Measurements from ENCODE around the gene EZH1.

The EZH1 gene

DNA sequence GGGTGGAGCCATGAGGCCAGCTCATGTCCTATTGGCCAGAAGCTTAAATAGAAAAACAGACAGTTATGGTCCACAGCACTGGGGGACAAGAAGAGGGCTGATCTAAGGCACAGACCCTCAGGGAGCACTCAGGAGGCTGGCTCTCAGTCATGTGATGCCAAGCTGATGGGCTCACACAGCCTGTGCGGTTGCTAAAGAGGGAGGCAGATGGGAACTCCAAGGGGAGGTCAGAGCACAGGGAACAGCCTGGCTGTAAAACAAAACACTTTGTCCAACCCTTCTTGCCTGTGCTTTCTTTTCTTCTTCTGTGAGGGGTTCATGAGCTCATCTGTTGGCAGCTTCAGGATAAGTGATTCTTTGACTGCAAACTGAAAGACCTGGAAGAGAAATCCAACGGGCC is 35.3 kb downstream of the EZH1 start:
- no peak for DNase-seq (ENCODE audit: low read depth)

DNA sequence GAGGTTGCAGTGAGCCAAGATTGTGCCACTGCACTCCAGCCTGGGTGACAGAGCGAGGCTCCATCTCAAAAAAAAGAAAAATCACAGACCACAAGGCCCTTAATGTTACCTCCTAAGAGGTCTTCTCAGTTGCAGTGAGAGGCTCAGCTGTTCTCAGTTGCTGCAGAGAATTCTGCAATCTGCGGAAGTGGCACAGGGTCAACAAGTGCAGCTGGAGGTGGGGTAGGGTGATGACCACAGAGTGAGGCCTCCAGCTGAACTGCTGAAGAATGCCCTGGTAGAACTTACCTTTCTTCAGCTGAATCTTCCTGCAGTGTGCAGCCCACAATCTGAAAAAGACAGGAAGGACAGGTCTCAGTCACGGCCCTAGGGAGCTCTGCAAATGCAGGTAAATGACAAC is 36.3 kb downstream of the EZH1 start:
- no peak for DNase-seq (ENCODE audit: low read depth)

DNA sequence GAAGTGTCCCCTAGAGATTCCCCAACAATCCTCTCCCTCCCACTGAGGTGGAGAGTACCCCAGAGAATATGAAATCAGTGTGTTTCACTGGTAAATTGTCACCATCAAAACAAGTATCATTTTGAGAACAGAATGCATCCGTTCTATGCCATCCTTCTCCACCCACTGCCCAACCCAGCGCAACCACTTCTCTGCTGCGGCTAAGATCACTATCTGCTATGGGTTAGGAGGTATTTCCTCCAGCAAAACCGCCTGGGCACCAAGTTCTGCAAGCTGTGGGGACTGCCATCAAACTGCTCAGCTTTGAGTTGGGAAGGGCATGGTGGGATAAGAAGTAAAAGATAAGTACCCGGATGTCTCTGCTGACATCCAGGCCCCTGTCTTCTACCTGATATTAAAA is 38.1 kb downstream of the EZH1 start:
- DNase-seq (ENCODE audit: low read depth) = no peak

DNA sequence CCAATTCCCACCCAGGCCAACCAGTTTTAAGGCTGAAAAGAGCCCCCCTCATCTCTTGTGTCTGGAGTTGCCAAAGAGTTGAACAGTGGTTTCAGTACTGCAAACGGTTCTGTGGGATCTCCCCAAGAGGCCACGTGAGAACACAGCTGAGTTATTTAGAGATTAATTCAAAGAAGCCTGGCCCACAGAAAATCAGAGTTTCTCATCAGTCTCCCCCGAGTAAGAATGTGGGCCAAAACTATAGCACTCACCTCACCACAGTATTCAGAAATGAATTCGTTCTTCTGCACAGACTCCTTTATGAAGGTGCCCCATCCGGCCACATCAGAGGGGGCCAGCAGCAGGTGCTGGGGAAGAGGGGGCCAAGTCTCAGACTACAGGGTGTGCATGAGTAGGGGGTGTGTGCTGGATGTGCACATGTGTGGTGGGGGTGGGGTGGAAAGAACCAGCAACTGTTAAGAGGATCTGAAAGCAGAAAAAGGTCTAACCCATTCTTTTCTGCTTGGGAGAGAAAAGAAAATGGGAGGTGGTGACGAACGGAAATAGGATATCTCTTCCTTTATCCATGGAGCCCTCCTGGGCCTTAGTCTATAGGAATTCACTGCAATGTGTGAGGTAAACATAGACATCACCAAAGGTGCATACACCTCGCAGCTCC is 39.9 kb downstream of the EZH1 start:
- DNase-seq (ENCODE audit: low read depth) = no peak

DNA sequence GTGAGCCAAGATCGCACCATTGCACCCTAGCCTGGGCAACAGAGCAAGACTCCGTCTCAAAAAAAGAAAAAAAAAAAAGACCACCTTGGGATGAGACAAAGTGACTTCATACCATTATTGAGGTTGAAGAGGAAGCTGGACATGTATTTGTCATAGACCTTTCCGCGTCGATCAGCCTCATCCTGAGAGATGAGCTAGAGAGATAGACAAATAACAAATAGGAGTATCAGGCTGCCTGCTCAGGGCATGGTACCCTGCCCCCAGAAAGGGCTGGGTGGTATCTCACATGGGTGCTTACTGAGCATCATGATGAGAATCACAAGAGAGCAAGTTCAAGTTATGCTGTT is 40.4 kb downstream of the EZH1 start:
- no peak for DNase-seq (ENCODE audit: low read depth)

DNA sequence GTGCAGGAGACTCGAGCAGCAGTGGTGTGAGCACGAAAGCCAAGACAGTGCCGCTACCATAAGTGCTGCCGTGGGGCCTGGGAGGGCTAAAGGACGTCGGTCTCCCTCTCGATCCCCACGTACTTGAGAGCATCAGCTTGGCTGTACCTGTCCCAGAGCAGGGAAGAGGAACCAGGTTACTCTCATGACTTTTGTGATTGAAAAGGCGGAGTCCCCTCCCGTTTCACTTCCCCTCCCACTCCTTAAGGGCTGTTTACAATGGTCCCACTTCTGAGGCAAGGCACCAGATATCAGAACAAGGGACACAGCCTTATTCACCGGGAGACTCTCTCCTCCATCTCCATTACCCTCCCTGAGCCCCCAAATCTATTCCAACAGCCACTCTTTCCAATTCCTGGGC is 42.4 kb downstream of the EZH1 start:
- DNase-seq (ENCODE audit: low read depth) = no peak

DNA sequence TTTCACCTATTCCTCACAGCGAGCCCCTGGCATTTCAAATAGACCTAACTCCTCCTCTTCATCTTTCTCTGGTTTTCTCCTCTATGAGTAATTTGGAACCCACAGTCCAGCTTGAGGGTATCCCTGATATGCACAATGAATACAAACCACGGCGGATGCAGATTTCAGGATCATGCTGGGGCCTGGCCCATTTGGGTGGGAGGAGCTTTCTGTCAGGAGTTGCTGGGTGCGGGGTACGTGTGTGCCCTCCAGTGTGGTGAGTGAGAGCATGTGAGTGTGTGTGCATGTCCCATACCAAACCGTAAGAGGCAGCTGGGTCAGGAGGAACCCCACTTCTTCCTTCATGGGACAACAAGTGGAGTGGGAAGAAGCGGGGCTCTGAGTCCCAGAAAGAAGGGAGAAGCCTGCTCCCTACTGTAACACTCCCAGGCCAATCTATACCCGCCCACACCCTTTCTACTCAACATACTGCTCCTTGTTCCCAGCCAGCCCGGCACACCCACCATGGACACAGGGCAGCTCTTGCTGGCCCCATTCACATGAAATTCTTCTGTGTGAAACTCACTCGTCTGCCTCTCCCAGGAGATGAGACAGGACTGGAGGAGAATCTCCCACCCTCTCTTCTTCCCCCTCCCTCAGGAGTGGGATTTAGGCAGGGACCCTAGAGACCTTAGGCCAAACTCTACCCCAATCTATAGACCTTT is 44.1 kb downstream of the EZH1 start:
- no peak for DNase-seq (ENCODE audit: low read depth)

DNA sequence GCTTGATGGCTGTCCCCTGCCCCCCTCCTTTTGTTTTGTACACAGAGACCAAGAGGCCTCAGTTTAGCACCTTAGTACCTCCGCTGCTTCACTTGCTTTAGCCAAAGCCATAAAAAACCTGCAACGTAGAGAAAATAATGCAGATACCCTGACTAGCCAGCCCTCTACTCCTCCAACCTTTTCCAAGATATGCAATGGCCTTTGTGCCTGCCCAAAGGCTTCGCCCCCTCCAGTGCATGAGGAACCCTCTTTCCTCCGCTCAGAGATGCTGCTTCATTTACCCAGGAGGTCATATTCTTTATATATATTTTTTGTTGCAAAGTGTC is 45.5 kb downstream of the EZH1 start:
- no peak for DNase-seq (ENCODE audit: low read depth)

DNA sequence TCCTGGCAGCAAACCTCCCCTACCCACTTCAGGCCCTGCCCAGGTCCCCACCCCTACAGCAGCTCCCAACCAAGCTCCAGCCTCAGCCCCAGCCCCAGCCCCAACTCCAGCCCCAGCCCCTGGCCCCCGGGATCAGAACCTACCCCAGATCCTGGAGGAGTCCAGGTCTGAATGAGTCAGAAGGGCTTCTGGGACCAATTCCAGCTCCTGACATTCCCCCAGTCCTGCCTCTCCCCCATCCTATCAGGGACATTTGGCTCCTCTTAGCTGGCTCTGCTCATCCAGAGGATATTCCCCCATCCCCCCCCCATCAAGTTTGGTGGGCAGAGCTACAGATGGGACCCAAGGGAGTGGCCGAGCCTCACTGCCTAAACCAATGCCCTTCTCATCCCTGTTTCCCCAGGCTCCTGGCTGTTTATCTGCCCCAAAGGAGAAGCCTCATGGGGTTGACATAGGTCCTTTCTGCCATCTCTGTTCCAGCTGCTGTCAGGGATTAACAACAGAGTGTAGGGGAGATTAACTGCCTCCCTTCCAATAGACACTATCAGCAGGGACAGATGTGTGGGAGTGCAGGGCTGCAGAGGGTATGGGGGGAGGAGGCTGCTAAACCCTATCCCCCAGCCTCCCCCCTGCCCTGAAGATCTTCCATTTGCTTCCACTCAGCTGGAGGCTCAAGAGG is 46.0 kb downstream of the EZH1 start:
- DNase-seq (ENCODE audit: low read depth) = peak; percentile 77

DNA sequence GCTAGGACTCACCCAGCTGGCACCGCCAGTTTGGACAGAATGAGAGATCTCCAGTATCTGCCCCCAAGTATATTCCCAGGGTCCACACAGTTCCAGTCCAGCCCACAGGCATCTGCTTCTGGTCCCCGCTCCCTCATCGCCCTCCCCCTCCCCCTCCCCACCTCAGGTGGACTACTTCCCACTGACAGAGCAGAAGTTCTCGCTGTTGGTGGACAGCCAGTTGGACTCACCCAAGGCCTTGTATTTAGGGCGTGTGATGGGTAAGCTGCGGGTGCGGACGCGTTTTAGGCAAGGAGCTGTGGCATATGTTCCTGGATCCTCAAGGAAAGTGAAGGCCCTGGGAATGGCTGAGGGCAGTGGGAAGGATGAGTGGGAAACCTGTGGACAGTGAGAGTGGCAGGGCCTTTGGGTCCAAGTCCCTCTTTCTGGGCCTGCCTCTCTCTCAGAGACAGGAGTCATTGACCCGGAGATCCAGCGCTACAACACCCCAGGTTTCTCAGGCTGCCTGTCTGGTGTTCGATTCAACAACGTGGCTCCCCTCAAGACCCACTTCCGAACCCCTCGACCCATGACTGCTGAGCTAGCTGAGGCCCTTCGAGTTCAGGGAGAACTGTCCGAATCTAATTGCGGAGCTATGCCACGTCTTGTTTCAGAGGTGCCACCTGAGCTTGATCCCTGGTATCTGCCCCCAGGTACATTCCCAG is 47.6 kb downstream of the EZH1 start:
- no peak for DNase-seq (ENCODE audit: low read depth)

DNA sequence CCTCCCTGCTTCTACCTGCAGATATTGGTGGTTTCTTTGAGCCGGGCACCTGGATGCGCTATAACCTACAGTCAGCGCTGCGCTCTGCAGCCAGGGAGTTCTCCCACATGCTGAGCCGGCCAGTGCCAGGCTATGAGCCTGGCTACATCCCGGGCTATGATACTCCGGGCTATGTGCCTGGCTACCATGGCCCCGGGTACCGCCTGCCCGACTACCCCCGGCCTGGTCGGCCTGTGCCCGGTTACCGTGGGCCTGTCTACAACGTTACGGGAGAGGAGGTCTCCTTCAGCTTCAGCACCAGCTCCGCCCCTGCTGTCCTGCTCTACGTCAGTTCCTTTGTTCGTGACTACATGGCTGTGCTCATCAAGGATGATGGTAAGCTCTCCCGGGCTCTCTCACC is 49.3 kb downstream of the EZH1 start:
- DNase-seq (ENCODE audit: low read depth) = no peak

DNA sequence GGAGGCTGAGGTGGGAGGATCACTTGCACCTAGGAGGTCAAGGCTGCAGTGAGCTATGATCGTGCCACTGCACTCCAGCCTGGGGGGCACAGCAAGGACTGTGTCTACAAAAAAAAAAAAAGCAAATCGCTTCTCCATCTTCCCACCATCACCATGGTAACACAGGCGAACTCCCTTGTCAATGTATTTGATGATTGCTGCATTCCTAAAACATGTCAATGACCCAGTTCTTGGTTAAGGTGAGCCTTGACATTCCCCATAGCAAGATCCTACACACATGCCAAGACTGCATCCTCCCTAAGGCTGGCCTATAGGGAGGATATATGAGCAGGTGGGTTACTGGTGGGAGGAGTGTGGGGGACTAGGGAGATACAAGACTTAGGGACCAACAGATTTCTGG is 50.3 kb downstream of the EZH1 start:
- DNase-seq (ENCODE audit: low read depth) = no peak

DNA sequence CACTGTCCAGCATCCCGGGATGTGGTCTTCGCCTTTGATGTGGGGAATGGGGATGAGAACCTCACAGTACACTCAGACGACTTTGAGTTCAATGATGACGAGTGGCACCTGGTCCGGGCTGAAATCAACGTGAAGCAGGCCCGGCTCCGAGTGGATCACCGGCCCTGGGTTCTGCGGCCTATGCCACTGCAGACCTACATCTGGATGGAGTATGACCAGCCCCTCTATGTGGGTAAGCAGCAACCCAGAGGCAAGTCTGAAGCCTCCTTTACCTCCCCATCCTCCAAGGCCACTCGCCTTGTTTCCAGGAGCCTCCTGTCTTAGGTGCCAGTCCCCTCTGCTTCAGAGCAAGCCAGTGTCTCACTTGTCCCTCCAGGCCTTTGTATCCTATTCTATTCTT is 52.4 kb downstream of the EZH1 start:
- no peak for DNase-seq (ENCODE audit: low read depth)

DNA sequence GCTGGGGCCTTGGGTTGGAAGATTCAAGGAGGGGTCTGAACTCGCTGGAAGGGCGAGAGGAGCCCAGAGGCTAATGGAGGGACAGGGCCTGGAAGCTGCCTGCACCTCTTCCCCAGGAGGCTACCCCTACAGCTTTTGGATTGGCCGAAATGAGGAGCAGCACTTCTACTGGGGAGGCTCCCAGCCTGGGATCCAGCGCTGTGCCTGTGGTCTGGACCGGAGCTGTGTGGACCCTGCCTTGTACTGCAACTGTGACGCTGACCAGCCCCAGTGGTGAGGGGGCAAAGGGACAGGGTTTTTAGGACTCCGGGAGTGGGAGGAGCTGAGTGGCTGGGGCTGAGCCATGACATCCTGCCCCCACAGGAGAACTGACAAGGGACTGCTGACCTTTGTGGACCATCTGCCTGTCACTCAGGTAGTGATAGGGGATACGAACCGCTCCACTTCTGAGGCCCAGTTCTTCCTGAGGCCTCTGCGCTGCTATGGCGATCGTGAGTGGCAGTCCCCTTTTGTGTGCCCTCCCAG is 53.8 kb downstream of the EZH1 start:
- DNase-seq (ENCODE audit: low read depth) = no peak

DNA sequence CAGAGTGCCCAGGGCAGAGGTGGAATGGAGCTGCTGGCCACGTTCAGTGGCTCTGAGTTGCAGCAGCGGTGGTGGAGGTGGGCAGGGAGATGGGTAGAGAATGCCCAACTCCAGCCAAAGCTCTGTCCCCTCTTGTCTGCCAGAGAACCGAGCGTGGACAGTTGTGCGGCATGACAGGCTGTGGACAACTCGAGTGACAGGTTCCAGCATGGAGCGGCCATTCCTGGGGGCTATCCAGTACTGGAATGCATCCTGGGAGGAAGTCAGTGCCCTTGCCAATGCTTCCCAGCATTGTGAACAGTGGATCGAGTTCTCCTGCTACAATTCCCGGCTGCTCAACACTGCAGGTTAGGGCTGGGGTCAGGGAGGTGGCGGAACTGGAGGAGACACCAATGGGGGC is 54.2 kb downstream of the EZH1 start:
- no peak for DNase-seq (ENCODE audit: low read depth)

DNA sequence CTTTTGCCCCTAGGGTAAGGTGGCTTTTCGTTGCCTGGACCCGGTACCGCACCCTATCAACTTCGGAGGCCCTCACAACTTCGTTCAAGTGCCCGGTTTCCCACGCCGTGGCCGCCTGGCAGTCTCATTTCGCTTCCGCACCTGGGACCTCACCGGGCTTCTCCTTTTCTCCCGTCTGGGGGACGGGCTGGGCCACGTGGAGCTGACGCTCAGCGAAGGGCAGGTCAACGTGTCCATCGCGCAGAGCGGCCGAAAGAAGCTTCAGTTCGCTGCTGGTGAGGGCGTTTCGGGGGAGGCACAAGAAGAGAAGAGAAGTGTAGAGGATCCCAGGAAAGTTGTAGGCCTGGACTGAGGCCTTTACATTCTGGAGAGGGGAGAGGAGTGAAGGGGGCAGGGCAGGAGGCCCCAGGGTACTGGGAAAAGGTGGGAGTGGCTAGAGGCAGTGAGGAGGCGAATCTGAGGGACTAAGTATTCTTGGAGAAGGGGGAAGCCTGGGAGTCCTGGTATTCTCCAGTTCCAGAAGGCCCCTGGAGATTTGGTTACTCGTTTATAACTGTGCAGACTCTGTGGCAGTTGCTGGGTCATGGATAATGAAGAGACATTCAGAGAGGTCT is 57.0 kb downstream of the EZH1 start:
- no peak for DNase-seq (ENCODE audit: low read depth)

DNA sequence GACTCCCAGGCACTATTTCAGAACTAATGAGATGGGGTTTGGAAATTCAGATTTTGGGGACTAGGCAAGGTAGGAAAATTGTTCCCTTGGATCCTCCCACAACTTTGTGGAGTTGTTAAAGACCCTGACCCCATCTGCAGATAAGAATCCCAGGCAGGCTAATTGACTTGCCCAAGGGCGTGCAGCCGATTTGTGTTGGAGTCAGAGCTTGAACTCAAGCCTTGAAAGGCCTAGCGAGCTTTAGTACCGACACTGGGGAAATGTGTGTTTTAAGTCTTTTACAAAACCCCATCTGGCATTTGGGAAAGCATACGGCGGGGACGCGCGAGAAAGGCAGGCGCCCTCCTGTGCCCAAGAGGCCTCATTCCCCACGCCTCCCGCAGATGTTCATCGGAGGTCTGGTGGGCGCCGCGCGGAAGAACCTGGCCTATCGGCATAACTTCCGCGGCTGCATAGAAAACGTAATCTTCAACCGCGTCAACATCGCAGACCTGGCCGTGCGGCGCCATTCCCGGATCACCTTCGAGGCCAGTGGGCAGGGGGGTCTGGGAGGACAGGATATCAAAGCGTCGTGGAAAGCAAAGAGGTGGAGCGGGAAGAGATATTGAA is 58.2 kb downstream of the EZH1 start:
- no peak for DNase-seq (ENCODE audit: low read depth)

DNA sequence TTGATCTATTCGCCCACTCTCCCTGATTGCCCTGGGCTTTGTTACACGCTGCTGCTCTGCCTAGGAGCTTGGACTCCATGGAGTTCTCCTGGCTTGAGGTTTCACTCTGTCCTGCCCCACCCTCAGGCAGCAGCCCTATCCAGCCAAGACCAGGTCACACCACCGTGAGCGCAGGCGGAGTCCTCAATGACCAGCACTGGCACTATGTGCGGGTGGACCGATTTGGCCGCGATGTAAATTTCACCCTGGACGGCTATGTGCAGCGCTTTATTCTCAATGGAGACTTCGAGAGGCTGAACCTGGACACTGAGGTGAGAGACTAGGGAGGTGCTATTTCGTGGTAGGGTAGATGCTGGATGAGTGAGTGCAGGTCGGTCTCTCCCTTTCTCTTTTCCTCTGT is 59.0 kb downstream of the EZH1 start:
- no peak for DNase-seq (ENCODE audit: low read depth)

DNA sequence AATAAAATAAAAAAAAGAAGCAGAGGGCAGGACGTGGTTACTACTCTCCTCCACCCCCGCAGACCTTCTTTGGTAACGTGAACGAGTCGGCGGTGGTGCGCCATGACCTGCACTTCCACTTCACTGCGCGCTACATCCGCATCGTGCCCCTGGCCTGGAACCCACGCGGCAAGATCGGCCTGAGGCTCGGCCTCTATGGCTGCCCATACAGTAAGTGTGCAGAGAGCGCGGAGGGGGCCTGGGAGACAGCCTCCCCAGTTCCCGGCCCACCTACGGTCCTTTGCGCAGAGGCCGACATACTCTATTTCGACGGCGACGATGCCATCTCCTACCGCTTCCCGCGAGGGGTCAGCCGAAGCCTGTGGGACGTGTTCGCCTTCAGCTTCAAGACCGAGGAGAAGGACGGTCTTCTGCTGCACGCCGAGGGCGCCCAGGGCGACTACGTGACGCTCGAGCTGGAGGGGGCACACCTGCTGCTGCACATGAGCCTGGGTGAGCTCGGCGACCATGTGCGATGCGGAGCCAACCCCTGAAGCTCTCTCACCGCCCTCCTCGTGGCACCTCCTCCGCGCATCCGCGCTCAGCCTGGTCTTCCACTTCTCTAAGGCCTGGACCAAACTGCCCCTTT is 59.8 kb downstream of the EZH1 start:
- DNase-seq (ENCODE audit: low read depth) = no peak

DNA sequence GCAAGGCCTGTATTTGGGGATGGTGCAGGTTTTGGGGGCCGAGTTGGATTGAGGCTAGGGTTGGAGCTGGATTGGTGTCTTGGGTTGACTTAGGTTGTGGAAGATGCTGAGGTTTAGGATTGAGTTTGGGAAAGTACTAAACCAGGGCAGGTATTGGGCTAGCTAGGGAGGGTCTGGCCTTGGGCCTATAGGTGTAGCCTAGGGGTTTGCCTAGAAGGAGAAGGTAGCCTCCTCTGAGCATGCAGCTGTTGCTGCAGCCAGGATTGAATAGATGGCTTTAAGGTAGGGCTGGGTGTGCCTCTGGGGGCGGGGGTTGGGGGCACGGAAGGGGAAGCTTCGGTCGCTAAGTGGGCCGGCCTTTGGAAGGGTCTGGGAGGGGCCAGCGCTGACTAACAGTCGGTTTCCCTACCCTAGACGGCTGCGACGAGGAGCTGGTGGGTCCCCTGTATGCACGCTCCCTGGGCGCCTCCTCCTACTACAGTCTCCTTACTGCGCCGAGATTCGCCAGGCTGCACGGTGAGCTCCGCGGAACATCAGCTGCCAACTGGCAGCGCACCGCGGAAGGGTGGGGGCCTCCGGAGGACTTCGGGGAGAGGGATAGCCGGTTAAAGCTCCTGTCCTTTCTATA is 61.3 kb downstream of the EZH1 start:
- no peak for DNase-seq (ENCODE audit: low read depth)

DNA sequence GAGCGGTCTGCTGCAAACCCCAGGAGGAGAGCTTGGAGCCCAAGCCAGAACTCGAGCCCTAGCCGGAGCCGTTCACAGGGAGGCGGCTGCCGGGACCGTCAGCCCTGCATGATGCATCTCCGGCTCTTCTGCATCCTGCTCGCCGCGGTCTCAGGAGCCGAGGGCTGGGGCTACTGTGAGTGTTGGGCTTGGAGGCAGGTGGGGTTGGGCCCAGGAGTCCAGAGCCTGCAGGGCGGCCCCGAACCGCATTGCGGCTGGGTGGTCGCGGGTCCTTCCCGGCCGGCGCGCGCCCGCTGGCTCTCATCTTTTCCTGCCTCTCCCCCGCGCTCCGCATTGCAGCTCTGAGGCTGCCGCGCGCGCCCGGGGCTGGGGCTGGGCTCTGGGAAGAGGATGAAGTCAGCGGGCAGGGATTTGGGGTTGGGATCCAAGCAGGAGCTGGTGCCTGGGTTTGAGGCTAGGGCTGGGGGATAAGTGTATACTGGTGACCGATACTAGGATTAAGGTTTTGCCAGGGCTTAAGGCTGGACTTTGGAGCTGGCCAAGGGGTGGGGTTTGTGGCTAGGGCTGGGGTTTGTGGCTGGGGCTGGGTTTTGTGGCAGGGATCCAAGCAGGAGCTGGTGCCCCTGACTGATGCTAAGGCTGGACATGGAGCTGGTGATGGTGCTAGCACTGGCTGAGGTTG is 62.0 kb downstream of the EZH1 start:
- peak; percentile 47 for DNase-seq (ENCODE audit: low read depth)
